ENCODE data around the gene DHRS13. TPM values are rescaled to one million over a fixed set of nuclear protein-coding genes. Genes with fewer than 3 reads are reported as not detected.
"Not testable (repeated sequence)": the region's sequence is repeated elsewhere in the genome, so short reads cannot be mapped to it uniquely, and the experiment has no call there.

DHRS13 gene
- polyA plus RNA-seq, 1 donor from 2014 or later: 91.1 TPM

DNA sequence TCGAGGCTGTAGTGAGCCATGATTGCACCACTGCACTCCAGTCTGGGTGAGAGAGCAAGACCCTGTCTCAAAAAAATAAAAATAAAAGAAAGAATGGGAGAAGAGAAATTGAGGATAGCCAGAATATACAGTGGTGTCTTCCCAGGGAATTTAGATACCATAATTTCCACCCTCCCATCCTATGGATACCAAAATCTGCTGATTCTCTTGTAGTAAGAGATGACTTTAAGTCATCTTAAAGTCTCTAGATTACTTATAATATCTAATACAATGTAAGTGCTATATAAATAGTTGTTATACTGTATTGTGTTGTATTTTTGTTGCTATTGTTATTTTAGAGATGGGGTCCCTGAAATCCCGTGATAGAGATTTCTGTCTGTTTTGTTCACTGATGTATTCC is 49.6 kb downstream of the DHRS13 start:
- no peaks in the 10 kb centered on the region for H4K20me1 ChIP-seq (ENCODE audit: insufficient read depth)
- no peaks in the 10 kb centered on the region for H3K9me2 ChIP-seq (ENCODE audit: insufficient read depth, low read length)
- peaks cover 8% of the 10 kb centered on the region for H3K79me2 ChIP-seq (replicated peaks; ENCODE audit: insufficient read depth, low read length)
- TF ChIP-seq EP300 (conservative IDR thresholded peaks at IDR 0.05; ENCODE audit: poor library complexity, severe bottlenecking): no peak
- no peak for TF ChIP-seq EZH2 (IDR thresholded peaks at IDR 0.05; ENCODE audit: borderline replicate concordance, insufficient read depth, low read length, poor library complexity, severe bottlenecking)
- TF ChIP-seq SMC3 (conservative IDR thresholded peaks at IDR 0.05; ENCODE audit: poor library complexity): no peak
- TF ChIP-seq, protein P1, sequence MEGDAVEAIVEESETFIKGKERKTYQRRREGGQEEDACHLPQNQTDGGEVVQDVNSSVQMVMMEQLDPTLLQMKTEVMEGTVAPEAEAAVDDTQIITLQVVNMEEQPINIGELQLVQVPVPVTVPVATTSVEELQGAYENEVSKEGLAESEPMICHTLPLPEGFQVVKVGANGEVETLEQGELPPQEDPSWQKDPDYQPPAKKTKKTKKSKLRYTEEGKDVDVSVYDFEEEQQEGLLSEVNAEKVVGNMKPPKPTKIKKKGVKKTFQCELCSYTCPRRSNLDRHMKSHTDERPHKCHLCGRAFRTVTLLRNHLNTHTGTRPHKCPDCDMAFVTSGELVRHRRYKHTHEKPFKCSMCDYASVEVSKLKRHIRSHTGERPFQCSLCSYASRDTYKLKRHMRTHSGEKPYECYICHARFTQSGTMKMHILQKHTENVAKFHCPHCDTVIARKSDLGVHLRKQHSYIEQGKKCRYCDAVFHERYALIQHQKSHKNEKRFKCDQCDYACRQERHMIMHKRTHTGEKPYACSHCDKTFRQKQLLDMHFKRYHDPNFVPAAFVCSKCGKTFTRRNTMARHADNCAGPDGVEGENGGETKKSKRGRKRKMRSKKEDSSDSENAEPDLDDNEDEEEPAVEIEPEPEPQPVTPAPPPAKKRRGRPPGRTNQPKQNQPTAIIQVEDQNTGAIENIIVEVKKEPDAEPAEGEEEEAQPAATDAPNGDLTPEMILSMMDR (IDR thresholded peaks at IDR 0.05; ENCODE audit: poor library complexity, severe bottlenecking): no peak
- TF ChIP-seq POLR2AphosphoS5 (IDR thresholded peaks at IDR 0.05): no peak
- TF ChIP-seq MXI1 (conservative IDR thresholded peaks at IDR 0.05; ENCODE audit: poor library complexity, severe bottlenecking): no peak
- TF ChIP-seq, protein P2, sequence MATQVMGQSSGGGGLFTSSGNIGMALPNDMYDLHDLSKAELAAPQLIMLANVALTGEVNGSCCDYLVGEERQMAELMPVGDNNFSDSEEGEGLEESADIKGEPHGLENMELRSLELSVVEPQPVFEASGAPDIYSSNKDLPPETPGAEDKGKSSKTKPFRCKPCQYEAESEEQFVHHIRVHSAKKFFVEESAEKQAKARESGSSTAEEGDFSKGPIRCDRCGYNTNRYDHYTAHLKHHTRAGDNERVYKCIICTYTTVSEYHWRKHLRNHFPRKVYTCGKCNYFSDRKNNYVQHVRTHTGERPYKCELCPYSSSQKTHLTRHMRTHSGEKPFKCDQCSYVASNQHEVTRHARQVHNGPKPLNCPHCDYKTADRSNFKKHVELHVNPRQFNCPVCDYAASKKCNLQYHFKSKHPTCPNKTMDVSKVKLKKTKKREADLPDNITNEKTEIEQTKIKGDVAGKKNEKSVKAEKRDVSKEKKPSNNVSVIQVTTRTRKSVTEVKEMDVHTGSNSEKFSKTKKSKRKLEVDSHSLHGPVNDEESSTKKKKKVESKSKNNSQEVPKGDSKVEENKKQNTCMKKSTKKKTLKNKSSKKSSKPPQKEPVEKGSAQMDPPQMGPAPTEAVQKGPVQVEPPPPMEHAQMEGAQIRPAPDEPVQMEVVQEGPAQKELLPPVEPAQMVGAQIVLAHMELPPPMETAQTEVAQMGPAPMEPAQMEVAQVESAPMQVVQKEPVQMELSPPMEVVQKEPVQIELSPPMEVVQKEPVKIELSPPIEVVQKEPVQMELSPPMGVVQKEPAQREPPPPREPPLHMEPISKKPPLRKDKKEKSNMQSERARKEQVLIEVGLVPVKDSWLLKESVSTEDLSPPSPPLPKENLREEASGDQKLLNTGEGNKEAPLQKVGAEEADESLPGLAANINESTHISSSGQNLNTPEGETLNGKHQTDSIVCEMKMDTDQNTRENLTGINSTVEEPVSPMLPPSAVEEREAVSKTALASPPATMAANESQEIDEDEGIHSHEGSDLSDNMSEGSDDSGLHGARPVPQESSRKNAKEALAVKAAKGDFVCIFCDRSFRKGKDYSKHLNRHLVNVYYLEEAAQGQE (IDR thresholded peaks at IDR 0.05; ENCODE audit: borderline replicate concordance): no peak
- no peak for TF ChIP-seq RAD21 (conservative IDR thresholded peaks at IDR 0.05)
- TF ChIP-seq TAF1 (IDR thresholded peaks at IDR 0.05; ENCODE audit: low read depth): no peak
- no peaks in the 10 kb centered on the region for H3K36me3 ChIP-seq (ENCODE audit: insufficient read depth, low read length)
- no peaks in the 10 kb centered on the region for H3F3A ChIP-seq (ENCODE audit: insufficient read depth, low read length, poor library complexity, severe bottlenecking)
- no peak overlapping the region for H3K4me2 ChIP-seq (ENCODE audit: low read length)
- H2AFZ ChIP-seq (ENCODE audit: low read depth, low read length): no peak overlapping the region
- no peak overlapping the region for H3K9ac ChIP-seq (ENCODE audit: low read length)
- H3K9me3 ChIP-seq (ENCODE audit: low read length): no peaks in the 10 kb centered on the region
- H3K4me3 ChIP-seq (ENCODE audit: low read length): no peak overlapping the region
- H3K27ac ChIP-seq (ENCODE audit: low read length): no peak overlapping the region
- no peaks in the 10 kb centered on the region for H3K27me3 ChIP-seq (ENCODE audit: insufficient read depth, low read depth, low read length)

DNA sequence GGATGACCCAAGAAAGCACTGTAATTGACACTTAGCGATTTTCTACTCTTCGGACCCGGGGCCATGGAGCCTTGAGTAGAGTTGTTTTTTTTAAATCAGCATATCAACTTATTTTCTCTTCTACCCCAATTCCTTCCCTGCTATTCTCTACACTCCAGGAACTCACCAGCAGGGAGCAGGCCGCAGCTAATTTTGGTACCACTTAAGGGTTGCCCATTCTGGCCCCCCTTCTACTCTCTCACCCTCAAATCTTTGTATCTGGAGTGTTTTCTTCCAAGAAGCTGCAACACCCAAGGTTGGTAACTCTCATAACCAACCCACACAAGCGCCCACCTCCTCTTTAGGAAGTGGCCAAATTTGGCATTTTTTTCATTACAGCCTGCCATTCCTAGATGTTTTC is 53.6 kb downstream of the DHRS13 start:
- Histone ChIP-seq H3K9me2 (ENCODE audit: insufficient read depth, low read length) (no peaks in the 10 kb centered on the region), H3K27me3 (ENCODE audit: insufficient read depth, low read depth, low read length) (no peaks in the 10 kb centered on the region), H4K20me1 (ENCODE audit: insufficient read depth) (no peaks in the 10 kb centered on the region), H3K27ac (ENCODE audit: low read length) (no peak overlapping the region), H3K9me3 (ENCODE audit: low read length) (no peaks in the 10 kb centered on the region), H3K9ac (ENCODE audit: low read length) (no peak overlapping the region), H2AFZ (ENCODE audit: low read depth, low read length) (no peak overlapping the region), H3K4me3 (ENCODE audit: low read length) (no peak overlapping the region), H3K79me2 (replicated peaks; ENCODE audit: insufficient read depth, low read length) (no peaks in the 10 kb centered on the region), H3K4me2 (ENCODE audit: low read length) (no peak overlapping the region), H3F3A (ENCODE audit: insufficient read depth, low read length, poor library complexity, severe bottlenecking) (no peaks in the 10 kb centered on the region), H3K36me3 (ENCODE audit: insufficient read depth, low read length) (no peaks in the 10 kb centered on the region)
- no peak for TF ChIP-seq TAF1 (IDR thresholded peaks at IDR 0.05; ENCODE audit: low read depth)
- TF ChIP-seq POLR2AphosphoS5 (IDR thresholded peaks at IDR 0.05): no peak
- no peak for TF ChIP-seq EZH2 (IDR thresholded peaks at IDR 0.05; ENCODE audit: borderline replicate concordance, insufficient read depth, low read length, poor library complexity, severe bottlenecking)
- TF ChIP-seq MXI1 (conservative IDR thresholded peaks at IDR 0.05; ENCODE audit: poor library complexity, severe bottlenecking): no peak
- TF ChIP-seq, protein P1 (IDR thresholded peaks at IDR 0.05; ENCODE audit: poor library complexity, severe bottlenecking): no peak
- no peak for TF ChIP-seq SMC3 (conservative IDR thresholded peaks at IDR 0.05; ENCODE audit: poor library complexity)
- TF ChIP-seq, protein P2 (IDR thresholded peaks at IDR 0.05; ENCODE audit: borderline replicate concordance): no peak
- TF ChIP-seq RAD21 (conservative IDR thresholded peaks at IDR 0.05): no peak
- TF ChIP-seq EP300 (conservative IDR thresholded peaks at IDR 0.05; ENCODE audit: poor library complexity, severe bottlenecking): no peak

DNA sequence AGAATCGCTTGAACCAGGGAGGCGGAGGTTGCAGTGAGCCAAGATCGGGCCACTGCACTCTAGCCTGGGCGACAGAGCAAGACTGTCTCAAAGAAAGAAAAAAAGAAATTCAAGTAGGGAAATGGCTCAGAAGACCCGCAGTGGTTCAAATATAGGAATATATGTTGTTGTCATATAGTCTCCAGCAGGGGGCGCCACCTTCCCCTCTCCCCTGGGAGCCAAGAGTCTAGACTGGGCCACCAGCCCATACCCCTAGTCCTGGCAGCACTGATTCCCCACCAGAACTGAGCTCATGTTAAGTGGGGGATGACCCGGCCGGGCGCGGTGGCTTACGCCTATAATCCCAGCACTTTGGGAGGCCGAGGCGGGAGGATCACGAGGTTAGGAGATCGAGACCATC is 54.2 kb downstream of the DHRS13 start:
- H2AFZ ChIP-seq (ENCODE audit: low read depth, low read length); H3K79me2 ChIP-seq (replicated peaks; ENCODE audit: insufficient read depth, low read length); H3K4me3 ChIP-seq (ENCODE audit: low read length); H3K9ac ChIP-seq (ENCODE audit: low read length); H3K9me3 ChIP-seq (ENCODE audit: low read length); H3K27ac ChIP-seq (ENCODE audit: low read length); H3K9me2 ChIP-seq (ENCODE audit: insufficient read depth, low read length); H3K36me3 ChIP-seq (ENCODE audit: insufficient read depth, low read length); H4K20me1 ChIP-seq (ENCODE audit: insufficient read depth); H3K4me2 ChIP-seq (ENCODE audit: low read length); H3F3A ChIP-seq (ENCODE audit: insufficient read depth, low read length, poor library complexity, severe bottlenecking); H3K27me3 ChIP-seq (ENCODE audit: insufficient read depth, low read depth, low read length): not testable (repeated sequence)
